AG04450 (cell line): ENCODE data around the gene CEP162. TPM values are rescaled to one million over a fixed set of nuclear protein-coding genes. Genes with fewer than 3 reads are reported as not detected.
"Not testable (repeated sequence)": the region's sequence is repeated elsewhere in the genome, so short reads cannot be mapped to it uniquely, and the experiment has no call there.

Source experiments
- CTCF ChIA-PET: fragments of 300-600, 350-600 bp; formaldehyde crosslinking; extraction: SDS; loops from one replicate; lab custom pipeline; 2022; ENCODE audit warnings: antibody characterized with exemption, inconsistent platforms; lab: Charles Lee
- POLR2A ChIA-PET: fragments of 350-600 bp; formaldehyde crosslinking; extraction: SDS; loops from one replicate; lab custom pipeline; 2021; ENCODE audit warnings: antibody characterized with exemption, inconsistent platforms; lab: Yijun Ruan, JAX
- DNase-seq: peaks from one replicate; pipeline ENCODE4 v3.0.0-alpha.2; 2011; ENCODE audit warnings: low read depth, low spot score
- H3K27ac ChIP-seq: one replicate; pipeline ENCODE4 v1.5.1; 2012; ENCODE audit warnings: low read depth, low read length, control low read depth
- H3K27me3 ChIP-seq: one replicate; pipeline ENCODE4 v1.6.0; 2012; ENCODE audit warnings: low read length; ENCODE audit not compliant: control insufficient read depth, insufficient read depth
- H3K4me3 ChIP-seq: 2 replicates; pipeline ENCODE4 v1.5.1; 2011; ENCODE audit warnings: mild to moderate bottlenecking, low read depth, low read length, control low read depth
- H3K9me3 ChIP-seq: 2 replicates; pipeline ENCODE4 v1.5.1; 2012; ENCODE audit warnings: low read length; ENCODE audit not compliant: control insufficient read depth, insufficient read depth
- polyA plus RNA-seq: library from polyadenylated mRNA; depleted of rRNA; stranded (reverse); fragments of >200 nt; gene quantifications from 2 replicates; pipeline ENCODE4 v1.2.3, GENCODE V29; 2011
- TF ChIP-seq, protein P1 (sequence below): IDR thresholded peaks from 2 replicates; pipeline ENCODE4 v1.5.1; 2011; ENCODE audit warnings: low read depth, low read length, control low read depth, inconsistent platforms

Gene CEP162
- polyA plus RNA-seq, 1 experiment, result 5.3 TPM

GRCh38 chr6:84118191-84118590, 109.3 kb downstream of the CEP162 start:
- DNase-seq, result no peak
- no peaks in the 10 kb centered on the region for H3K27me3 ChIP-seq
- no peaks in the 10 kb centered on the region for H3K9me3 ChIP-seq
- H3K4me3 ChIP-seq, result no peak overlapping the region
- H3K27ac ChIP-seq, result no peak overlapping the region
- ChIA-PET POLR2A (no interaction called here), CTCF (no interaction called here)
- TF ChIP-seq, protein P1, sequence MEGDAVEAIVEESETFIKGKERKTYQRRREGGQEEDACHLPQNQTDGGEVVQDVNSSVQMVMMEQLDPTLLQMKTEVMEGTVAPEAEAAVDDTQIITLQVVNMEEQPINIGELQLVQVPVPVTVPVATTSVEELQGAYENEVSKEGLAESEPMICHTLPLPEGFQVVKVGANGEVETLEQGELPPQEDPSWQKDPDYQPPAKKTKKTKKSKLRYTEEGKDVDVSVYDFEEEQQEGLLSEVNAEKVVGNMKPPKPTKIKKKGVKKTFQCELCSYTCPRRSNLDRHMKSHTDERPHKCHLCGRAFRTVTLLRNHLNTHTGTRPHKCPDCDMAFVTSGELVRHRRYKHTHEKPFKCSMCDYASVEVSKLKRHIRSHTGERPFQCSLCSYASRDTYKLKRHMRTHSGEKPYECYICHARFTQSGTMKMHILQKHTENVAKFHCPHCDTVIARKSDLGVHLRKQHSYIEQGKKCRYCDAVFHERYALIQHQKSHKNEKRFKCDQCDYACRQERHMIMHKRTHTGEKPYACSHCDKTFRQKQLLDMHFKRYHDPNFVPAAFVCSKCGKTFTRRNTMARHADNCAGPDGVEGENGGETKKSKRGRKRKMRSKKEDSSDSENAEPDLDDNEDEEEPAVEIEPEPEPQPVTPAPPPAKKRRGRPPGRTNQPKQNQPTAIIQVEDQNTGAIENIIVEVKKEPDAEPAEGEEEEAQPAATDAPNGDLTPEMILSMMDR, result no peak

GRCh38 chr6:84114933-84115594, 112.4 kb downstream of the CEP162 start:
- DNase-seq, H3K27ac ChIP-seq, H3K27me3 ChIP-seq, H3K4me3 ChIP-seq, POLR2A ChIA-PET, H3K9me3 ChIP-seq, CTCF ChIA-PET: not testable (repeated sequence)

DNA sequence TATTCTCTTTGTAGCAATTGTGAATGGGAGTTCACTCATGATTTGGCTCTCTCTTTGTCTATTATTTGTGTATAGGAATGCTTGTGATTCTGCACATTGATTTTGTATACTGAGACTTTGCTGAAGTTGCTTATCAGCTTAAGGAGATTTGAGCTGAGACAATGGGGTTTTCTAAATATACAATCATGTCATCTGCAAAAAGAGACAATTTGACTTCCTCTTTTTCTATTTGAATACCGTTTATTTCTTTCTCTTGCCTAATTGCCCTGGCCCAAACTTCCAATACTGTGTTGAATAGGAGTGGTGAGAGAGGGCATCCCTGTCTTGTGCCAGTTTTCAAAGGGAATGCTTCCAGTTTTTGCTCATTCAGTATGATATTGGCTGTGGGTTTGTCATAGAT, 116.1 kb downstream of the CEP162 start:
- H3K9me3 ChIP-seq, CTCF ChIA-PET, POLR2A ChIA-PET, H3K4me3 ChIP-seq, DNase-seq, H3K27me3 ChIP-seq, H3K27ac ChIP-seq: not testable (repeated sequence)

DNA sequence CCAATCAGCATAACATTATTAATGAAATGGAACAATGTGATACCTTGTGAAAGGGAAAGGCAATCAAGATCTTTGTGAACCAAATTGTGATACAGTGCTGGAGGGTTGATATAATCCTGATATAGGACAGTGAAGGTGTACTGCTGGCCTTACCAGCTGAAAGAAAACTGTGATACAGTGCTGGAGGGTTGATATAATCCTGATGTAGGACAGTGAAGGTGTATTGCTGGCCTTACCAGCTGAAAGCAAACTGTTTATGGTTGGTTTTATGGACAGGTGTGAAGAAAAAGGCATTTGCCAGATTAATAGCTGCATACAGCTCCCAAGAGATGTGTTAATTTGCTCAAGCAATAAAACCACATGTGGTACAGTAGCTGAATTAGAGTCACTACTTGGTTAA, 119.9 kb downstream of the CEP162 start:
- Histone ChIP-seq H3K4me3 (no peak overlapping the region), H3K27me3 (no peaks in the 10 kb centered on the region), H3K27ac (no peak overlapping the region), H3K9me3 (no peaks in the 10 kb centered on the region)
- POLR2A ChIA-PET, result no interaction called here
- TF ChIP-seq, protein P1, result no peak
- CTCF ChIA-PET, result no interaction called here
- DNase-seq, result no peak

GRCh38 chr6:84105215-84105924, 122.1 kb downstream of the CEP162 start:
- CTCF ChIA-PET, result not testable (repeated sequence)

GRCh38 chr6:84103029-84103428, 124.4 kb downstream of the CEP162 start:
- H3K4me3 ChIP-seq, result no peak overlapping the region
- TF ChIP-seq, protein P1, result no peak
- POLR2A ChIA-PET, result no interaction called here
- CTCF ChIA-PET, result no interaction called here
- H3K27me3 ChIP-seq, result no peaks in the 10 kb centered on the region
- DNase-seq, result no peak
- H3K27ac ChIP-seq, result no peak overlapping the region
- no peaks in the 10 kb centered on the region for H3K9me3 ChIP-seq

More at GRCh38 chr6:84105215-84105924, 122.1 kb downstream of the CEP162 start:
- DNase-seq, H3K27me3 ChIP-seq, POLR2A ChIA-PET, H3K4me3 ChIP-seq, H3K9me3 ChIP-seq, H3K27ac ChIP-seq: not testable (repeated sequence)
